ENCODE results near the gene AP1G2.
"Not testable (repeated sequence)": the region's sequence is repeated elsewhere in the genome, so short reads cannot be mapped to it uniquely, and the experiment has no call there.

The AP1G2 gene

GRCh38 chr14:23555882-23556699 lies 11.5 kb downstream of the AP1G2 start, which contains the start of gene THTPA:
THTPA (plus strand) TSS chr14:23556271; CDS start chr14:23556758, 487 bp downstream.
- DNase-seq: peak; percentile 94

GRCh38 chr14:23555533-23555881 lies 12.1 kb downstream of the AP1G2 start:
- DNase-seq: no peak

GRCh38 chr14:23551266-23552028 lies 16.1 kb downstream of the AP1G2 start, which contains the start of gene ZFHX2:
ZFHX2 (minus strand) TSS chr14:23551765; CDS start chr14:23535325, 16,440 bp downstream.
- peak; percentile 79 for DNase-seq

DNA sequence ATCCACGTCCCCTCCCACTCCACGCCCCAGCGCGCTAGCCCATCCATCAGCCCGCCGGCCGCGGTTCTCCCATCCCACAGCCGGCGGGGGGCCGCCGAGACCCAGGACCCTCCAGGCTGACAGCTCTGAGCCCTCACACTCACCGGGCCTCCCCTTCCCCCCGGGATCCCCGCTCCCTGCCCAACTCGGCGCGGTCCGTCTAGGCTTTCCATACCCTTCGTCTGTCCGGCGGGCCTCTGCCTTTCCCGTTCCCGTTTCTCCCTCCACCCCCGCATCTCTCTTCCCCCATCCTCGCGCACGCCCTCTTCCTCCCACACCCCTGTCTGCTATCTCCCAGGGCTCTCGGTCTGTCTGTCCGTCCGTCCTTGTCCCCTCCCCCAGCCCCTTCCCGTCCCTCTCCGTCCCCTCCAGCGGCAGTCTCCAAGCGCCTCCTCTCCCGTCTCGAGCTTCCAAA lies 16.8 kb downstream of the AP1G2 start:
- DNase-seq: no peak

- no peak for DNase-seq
Observed at GRCh38 chr14:23550131-23550811, 17.3 kb downstream of the AP1G2 start.

DNA sequence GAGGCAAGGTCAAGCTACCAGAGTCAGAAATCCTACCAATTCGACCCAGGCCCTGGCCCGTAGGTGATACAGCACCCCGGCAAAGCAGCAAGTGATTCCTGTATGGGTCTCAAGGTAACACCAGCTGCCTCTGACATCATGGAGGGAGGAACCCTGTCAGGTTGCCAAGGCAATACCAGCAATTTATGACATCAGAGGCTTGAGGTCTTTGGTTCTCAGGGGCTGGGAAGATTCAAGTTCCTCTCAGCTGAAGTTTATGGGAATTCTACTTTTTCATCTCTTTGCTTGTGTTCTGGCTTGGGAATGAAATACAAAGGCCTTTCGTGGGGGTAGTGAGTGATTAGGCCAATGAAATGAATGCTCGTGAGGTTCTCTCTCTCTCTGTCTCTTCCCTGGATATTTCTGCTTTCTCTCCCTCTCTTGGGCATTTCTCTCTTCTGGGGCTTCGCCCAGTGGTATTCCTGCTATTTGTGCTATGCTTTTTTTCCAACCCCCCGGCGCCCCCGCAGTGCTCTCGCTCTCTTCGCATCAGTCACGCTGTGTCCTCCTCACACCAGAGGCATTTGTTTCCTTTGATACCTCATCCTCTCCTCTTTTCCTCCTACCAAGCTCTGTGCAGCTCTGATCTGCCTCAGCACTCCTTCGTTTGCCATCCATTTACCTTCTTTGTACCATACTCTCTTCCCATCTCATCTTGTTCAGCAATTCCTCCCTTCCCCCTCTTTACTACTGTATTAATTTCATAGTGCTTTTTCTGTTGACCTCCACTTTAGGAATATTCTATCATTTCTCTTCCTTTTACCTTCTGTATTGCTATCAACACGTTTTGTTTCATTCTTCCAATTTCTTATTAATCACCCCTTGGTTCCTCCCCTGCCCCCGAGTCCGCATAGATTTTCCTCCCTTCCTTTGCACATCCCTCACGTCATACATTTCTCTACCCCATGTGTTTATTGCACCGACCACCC lies 19.0 kb downstream of the AP1G2 start:
- no peak for DNase-seq

DNA sequence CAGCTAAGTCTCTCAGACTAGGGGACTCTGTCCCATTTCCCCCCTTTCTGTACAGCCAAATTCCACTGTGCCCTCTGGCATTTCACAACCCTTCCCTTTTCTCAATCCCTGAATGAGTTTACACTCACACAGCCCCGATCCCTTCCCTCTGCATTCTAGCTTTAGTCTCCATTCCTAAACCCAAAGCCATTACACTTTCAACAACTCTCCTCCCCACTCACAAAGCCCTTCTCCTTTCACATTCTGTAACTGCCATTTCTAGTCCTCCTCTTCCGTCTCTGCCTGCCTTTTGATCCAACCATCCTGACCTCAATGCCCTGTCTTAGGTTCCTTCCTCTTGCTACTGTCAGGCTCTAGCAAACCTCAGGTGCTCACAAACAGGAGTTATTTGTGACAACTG lies 19.7 kb downstream of the AP1G2 start:
- no peak for DNase-seq

- no peak for DNase-seq
Observed at GRCh38 chr14:23546450-23547035, 21.0 kb downstream of the AP1G2 start.

DNA sequence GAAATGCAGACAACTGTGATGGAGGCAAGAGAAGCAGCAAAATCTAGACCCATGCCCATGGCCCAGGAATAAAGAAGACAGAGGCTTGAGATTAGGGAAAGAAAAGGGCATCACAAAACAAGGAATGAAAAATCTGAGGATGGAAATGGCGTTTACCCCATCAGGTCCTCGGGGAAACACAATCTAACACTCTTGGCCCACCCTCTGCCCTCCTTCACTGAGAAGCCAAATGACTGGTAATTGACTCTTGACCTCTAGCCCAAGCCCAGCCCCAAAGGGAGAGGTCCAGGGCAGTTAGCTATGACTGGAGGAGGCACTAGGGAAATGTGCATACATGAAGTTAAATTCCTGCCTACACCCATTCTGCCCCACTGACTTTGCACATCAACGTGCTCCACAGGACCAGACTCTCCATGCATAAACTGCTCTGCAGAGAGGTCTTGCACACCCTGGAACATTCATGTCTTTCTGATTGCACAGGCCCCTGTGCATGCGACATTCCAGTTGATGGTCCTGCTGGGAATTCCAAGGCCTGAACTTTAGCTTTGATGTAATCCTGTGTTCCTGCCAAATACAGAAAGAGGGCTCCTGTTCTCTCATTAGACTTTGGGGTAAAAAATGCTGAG lies 21.7 kb downstream of the AP1G2 start:
- DNase-seq: no peak

DNA sequence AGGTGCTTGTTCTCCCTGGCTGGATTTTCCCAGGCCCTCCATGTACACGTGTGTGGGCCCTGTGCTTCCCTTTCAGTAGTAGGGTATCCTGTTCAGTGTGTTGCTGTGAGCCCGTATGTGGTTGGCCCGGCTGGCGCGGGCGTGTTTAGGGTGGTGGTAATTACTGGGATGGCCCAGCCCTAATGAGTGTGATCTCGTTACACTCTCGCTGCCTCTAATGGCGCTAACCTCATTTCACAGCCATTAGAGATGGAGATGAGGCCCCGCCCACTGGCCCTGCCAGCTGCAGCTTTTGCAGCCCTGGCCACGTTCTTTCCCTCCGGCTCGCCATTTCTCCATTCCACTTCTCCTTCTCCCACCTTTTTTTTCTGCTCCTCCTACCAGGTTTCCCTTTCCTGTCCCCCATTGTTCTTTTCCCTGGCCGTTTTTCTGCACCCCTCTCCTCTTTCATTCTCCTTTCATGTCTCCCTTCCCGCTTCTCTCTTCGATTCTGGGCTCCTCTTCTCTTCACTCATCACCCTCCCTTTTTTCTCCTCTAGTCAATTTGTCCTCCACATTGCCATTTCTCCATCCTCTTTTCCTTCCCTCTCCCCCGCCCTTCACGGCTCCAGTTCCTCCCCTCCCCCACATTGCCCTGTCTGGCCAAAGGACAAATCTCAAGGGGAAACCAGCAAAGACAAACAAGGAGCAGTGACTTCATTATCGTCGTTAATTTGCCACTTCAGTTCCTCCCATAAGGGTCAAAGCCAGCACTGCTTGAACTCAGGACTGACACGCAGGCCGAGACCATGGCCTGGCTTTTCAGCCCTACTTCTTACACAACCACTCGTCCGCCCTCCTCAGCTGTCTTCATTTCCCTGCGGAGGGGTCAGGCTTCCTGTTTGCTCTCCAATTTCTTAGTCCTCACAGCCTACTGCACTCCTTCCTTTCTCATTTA lies 22.8 kb downstream of the AP1G2 start:
- DNase-seq: no peak

DNA sequence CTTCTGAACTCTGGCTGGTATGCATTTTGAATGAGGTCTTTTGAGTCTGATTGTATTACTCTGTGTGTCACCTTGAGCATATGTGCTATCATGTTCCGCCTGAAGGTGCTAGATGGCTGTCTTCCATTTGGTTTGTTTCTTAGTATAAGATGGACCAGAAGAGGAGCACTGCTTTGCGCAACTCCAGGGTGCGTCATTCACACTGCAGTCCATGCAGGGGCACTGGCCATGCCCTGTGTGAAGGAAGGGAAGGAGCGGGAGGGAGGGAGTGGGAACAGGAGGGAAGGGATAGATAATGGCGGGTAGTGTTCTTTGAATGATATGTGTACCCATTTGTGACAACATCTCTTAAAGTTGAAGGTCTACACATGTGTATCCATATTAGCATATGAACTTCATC lies 24.2 kb downstream of the AP1G2 start:
- DNase-seq: no peak

GRCh38 chr14:23542261-23542660 lies 25.3 kb downstream of the AP1G2 start:
- no peak for DNase-seq

DNA sequence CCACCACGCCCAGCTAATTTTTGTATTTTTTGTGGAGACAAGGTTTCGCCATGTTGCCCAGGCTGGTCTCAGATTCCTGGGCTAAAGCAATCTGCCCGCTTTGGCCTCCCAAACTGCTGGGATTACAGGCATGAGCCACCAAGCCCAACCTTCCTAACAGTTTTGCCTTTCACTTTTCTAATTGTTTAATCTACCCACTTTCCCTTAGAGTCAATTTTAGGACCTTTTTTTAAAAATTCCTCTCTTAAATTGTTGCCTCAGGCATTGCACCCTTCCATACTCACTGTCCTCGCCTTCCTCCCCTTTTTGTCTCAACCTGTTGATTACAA lies 27.5 kb downstream of the AP1G2 start:
- DNase-seq: no peak

- DNase-seq: peak; percentile 61
Observed at GRCh38 chr14:23539248-23540140, 28.1 kb downstream of the AP1G2 start.

GRCh38 chr14:23538785-23539184 lies 28.8 kb downstream of the AP1G2 start:
- no peak for DNase-seq

DNA sequence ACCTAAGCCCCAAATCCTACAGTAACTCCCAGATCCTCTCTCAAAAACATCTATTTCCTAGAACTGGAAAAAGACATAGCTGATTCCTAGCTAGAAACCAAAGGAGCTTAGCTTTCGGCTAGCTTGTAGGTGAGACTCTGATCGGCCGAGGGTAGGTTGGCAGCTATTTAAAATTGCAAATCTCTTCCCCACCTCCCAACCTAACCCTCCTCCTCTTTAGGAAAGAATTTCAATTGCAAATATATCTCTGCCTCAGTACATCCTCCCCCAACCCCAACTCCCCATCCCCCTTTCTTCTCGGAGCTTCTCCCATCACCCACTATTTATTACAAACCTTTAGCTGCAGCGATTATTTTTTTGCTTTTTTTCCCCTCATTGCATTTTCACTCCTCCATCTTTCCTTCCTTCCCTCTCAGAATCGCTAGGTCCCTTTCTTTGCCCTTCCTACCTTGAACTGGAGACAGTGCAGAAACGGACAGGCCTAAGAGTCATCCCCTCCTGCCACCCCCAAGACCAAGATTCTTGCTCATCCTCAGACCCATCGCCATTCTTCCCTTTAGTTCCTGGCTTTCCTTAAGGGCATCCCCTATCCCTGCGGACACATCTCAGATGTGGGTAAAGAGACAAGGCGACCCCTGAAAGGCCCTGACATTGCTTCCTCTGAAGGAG lies 29.4 kb downstream of the AP1G2 start:
- no peak for DNase-seq

DNA sequence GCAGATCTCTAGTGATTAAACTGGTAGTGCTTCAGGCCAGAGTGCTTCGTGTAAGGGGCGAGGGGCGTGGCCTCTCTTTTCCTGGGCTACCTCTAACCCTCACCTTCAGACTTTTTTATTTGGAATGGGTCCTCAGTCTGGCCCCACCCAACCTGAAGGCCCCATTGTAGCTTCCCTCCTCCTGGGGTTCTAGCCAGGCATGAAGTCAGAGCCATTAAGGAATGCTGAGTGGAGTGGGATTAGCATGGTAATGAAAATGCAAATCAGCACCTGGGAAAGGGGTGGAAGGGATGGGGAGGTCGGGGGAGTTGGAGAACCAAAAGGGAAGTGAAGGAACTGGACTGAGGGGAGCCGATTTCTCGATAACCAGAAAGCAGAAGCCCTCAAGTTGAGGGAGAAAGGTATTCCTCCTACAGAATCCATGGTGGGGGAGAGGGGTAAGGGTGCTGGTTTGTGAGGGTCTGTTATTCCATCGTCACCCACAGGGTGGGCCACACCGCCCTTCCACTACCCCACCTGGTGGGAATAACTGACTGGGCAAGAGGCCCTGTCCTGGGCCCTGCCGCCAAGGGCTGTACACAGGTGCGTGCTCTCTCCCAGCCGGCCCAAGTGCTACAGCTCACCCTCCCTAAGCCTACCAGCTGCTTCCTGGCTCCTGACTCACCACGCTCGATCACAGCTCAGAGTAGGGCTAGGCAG lies 30.1 kb downstream of the AP1G2 start:
- DNase-seq: no peak

DNA sequence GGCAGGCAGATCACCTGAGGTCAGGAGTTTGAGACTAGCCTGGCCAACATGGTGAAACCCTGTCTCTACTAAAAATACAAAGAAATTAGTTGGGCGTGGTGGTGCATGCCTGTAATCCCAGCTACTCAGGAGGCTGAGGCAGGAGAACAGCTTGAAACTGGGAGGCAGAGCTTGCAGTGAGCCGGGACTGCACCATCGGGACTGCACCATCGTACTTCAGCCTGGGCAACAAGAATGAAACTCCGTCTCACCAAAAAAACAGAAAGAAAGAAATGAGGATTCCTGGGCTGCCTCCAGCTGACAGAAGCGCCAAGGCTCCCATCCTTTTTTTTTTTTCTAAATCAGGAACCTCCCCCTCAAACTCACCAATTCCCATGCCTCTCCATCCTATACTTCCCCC lies 30.7 kb downstream of the AP1G2 start:
- DNase-seq: not testable (repeated sequence)

All from CD4-positive, alpha-beta T cell treated with Interleukin-10 for 1 hour (primary cell).